Fibroblast of villous mesenchyme (primary cell): Measurements from ENCODE around the gene ARHGAP10. TPM values are rescaled to one million over a fixed set of nuclear protein-coding genes. Genes with fewer than 3 reads are reported as not detected.

ENCODE experiments used
- DNase-seq: peaks from one replicate; pipeline ENCODE4 v3.0.0-alpha.2; 2010; ENCODE audit warnings: low read depth
- H3K4me3 ChIP-seq: 2 replicates; pipeline ENCODE4 v1.5.1; 2011; ENCODE audit warnings: low read depth, mild to moderate bottlenecking, low read length
- CTCF ChIP-seq: IDR thresholded peaks from 2 replicates; pipeline ENCODE4 v1.5.1; 2012; ENCODE audit warnings: low read depth, mild to moderate bottlenecking, low read length; ENCODE audit not compliant: insufficient read depth
- total RNA-seq: library from RNA; depleted of rRNA; stranded (reverse); fragments of >200 nt; gene quantifications from 2 replicates; pipeline ENCODE4 v1.2.3, GENCODE V29; 2012

ARHGAP10 gene
- total RNA-seq, 1 donor = 41.5 TPM

GRCh38 chr4:148007314-148007760 is 275.4 kb downstream of the ARHGAP10 start:
- peak; percentile 99 for DNase-seq
- H3K4me3 ChIP-seq = no peak overlapping the region
- TF ChIP-seq CTCF = no peak

GRCh38 chr4:148007792-148008191 is 275.9 kb downstream of the ARHGAP10 start:
- peak; percentile 67 for DNase-seq
- no peak overlapping the region for H3K4me3 ChIP-seq
- TF ChIP-seq CTCF = no peak

GRCh38 chr4:148015058-148015457 is 283.2 kb downstream of the ARHGAP10 start:
- TF ChIP-seq CTCF = no peak
- no peak overlapping the region for H3K4me3 ChIP-seq

GRCh38 chr4:148015468-148015867 is 283.6 kb downstream of the ARHGAP10 start:
- TF ChIP-seq CTCF = no peak
- DNase-seq = no peak
- no peak overlapping the region for H3K4me3 ChIP-seq

More at GRCh38 chr4:148015058-148015457, 283.2 kb downstream of the ARHGAP10 start:
- DNase-seq = no peak

- TF ChIP-seq CTCF = no peak
- no peak overlapping the region for H3K4me3 ChIP-seq
- DNase-seq = peak; percentile 33
Observed at GRCh38 chr4:148016063-148016637, 284.3 kb downstream of the ARHGAP10 start.

GRCh38 chr4:148017801-148018200 is 285.9 kb downstream of the ARHGAP10 start:
- H3K4me3 ChIP-seq = no peak overlapping the region
- no peak for DNase-seq
- TF ChIP-seq CTCF = no peak

GRCh38 chr4:148021686-148022085 is 289.8 kb downstream of the ARHGAP10 start:
- no peak for TF ChIP-seq CTCF
- DNase-seq = no peak
- H3K4me3 ChIP-seq = no peak overlapping the region
